ENCODE data around the gene SLC6A3. TPM values are rescaled to one million over a fixed set of nuclear protein-coding genes. Genes with fewer than 3 reads are reported as not detected.

SLC6A3 gene
- total RNA-seq, 1 experiment from 2014 or later = not detected

DNA sequence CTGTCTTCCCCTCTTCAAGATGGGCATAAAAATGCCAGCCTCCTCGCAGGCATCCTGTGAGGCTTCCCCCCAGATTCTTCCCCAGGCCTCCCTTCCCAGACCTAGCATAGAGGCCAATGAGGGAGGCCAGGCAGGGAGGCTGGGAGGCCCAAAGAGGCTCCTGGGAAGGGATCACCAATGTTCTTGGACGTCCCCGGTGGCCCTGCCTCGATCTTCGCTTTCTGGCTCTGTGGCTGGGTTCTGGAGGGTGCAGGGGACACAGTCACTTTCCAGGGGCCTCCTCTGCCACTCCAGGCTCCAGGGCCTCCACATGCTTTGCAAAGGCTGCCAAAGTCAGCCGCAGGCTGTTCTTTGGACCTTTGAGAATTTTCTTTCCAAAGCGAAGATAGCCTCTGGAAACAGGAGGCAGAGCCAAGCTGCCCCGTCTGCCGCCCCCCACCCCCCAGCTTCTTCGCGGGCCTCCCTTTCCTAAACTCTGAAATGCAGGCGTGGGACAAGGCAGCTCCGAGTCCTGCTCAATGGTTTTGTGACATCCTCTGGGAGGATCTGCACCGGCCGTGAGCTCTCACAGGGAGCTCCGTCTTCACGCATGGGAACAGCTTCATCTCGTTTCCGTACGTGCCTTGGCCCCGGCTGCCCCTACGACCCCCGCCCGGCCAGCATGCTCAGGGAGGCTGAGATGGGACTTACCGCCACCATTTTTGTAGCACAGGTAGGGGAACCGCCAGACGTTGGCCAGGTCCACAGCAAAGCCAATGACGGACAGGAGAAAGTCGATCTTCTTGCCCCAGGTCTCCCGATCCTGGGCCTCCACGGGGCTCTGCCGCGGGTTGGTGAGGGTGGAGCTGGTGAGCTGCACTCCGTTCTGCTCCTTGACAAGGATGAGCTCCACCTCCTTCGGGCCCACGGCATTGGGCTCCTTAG lies 2.8 kb downstream of the SLC6A3 start:
- no peak for DNase-seq (ENCODE audit: low read depth)

GRCh38 chr5:1441166-1441865 lies 3.9 kb downstream of the SLC6A3 start:
- no peak for DNase-seq (ENCODE audit: low read depth)

GRCh38 chr5:1440098-1440493 lies 5.1 kb downstream of the SLC6A3 start:
- no peak for DNase-seq (ENCODE audit: low read depth)

- DNase-seq (ENCODE audit: low read depth) = peak; percentile 13
Observed at GRCh38 chr5:1439388-1440097, 5.7 kb downstream of the SLC6A3 start.

- no peak for DNase-seq (ENCODE audit: low read depth)
Observed at GRCh38 chr5:1438871-1439270, 6.4 kb downstream of the SLC6A3 start.

DNA sequence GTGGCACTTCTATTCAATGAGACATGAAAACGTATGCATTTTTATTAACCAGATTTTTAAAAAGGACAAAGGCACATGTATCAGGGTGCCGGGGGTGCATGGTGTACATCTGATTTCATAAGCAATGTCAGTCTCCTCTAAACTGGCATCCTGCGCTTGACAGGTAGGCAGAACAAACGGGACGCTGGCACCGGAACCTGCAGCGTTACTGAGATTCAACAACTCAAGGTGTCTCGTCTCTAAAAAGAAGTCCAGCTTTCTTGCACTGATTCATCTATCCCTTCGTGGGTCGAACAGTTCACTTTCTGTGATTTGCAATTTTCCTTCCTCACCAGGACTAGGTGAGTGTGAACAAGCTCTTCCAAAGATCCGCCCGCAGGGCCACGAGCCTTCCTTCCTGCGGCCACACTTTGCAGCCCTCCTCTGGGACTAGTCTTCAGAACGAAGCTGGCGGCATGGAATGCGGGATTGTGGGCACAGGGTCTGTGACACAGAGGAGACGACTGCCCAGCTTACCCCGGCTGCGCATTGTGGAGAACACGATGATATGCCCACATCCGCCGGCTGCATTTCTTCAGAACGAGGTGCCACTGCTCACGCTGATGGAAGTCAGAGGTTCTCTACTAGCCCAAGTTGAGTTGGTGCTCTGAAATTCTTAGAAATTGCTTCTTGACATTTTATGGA lies 7.2 kb downstream of the SLC6A3 start:
- DNase-seq (ENCODE audit: low read depth) = no peak

DNA sequence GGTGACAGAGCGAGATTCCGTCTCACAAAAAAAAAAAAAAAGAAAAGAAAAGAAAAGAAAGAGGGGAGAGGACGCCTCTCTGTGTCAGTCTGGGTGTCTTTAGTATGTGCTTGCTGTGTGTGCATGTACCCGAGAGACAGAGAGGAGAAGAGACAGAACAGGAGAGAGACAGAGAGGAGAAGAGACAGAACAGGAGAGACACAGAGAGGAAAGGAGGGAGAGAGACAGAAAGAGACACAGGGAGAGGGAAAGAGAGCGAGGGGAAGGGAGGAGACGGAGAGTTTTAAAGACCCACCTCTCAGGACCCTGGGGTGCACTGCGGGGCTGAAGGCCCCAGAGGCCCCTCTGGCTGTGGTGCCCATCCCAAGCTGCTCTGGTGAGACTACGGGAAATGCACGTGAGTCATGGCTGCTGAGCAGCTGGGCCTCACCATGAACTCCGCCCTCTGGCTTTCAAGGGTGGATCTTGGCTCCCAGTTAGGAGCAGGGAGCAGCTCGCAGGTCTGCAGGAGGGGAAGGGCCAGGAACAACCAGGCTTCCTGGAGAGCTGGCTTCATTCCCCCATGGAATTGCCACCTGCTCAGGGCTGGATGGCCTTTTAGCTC lies 7.9 kb downstream of the SLC6A3 start:
- peak; percentile 70 for DNase-seq (ENCODE audit: low read depth)

GRCh38 chr5:1436681-1437080 lies 8.6 kb downstream of the SLC6A3 start:
- DNase-seq (ENCODE audit: low read depth) = no peak

DNA sequence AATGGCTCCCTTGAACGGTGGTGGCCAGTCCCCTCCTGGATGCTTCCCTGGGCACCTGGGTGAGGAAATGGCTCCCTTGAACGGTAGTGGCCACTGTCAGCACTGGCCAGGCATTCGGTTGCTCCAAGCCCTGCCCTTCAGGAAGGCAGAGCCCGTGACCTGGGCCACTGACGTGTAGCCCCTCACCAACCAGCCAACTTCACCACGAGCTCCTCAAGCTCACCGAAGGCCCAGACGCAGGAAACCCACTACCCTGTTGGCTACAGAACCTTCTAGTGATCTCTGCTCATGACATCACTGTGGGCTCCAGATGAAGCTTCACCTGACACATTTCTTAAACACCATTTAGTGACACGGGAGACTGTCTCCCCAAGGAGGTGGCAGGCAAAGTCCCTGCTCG lies 9.2 kb downstream of the SLC6A3 start:
- DNase-seq (ENCODE audit: low read depth) = no peak

DNA sequence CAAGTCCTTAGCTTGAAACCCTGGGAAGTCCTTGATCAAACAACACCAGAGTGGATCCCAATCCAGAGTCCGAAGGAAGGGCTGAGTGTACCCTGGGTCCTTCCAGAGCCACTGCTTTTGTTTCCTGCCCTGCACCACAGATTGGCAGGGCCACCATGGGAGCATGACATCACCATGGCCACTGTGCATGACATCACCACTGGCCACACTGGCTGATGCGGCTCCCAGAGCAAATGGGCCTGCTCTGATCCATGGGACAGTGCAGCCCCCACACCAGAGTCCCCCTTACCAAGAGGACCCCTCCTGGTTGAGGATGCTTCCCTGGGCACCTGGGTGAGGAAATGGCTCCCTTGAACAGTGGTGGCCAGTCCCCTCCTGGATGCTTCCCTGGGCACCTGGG lies 9.9 kb downstream of the SLC6A3 start:
- no peak for DNase-seq (ENCODE audit: low read depth)

DNA sequence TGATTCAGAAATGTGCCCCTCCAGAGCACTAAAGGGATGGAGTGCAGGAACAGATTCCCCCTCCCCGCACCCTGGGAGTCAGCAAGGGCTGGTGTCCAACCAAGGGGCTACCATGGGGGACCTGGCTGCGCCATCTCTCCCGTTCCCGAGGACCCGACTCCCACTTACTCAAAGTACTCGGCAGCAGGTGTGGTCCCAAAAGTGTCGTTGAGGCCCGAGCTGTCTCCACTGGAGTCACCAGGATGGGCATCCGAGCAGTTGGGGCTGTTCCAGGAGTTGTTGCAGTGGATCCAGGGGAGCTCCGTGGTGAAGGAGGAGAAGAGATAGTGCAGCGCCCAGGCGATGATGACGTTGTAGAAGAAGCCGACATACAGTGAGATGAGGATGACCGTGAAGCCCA lies 12.9 kb downstream of the SLC6A3 start:
- no peak for DNase-seq (ENCODE audit: low read depth)

DNA sequence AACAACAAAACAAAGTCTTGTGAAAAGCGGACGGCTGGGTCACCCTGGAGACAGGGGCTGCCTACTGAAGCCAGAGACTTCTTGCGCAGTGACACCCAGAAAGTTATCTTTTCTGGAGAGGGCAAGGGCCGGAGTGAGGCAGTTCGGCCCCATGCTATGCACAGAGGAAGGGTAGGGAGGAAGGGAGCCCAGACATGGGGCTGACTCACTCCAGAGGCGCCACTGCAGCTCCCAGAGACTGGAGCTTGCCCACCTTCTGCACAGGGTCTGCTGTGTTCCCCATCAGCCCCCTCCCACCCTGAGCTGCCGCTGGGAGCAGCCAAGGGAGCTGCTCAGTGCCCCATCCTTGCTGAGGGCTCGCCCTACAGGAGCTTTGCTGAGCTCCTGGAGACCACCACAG lies 13.3 kb downstream of the SLC6A3 start:
- DNase-seq (ENCODE audit: low read depth) = no peak

DNA sequence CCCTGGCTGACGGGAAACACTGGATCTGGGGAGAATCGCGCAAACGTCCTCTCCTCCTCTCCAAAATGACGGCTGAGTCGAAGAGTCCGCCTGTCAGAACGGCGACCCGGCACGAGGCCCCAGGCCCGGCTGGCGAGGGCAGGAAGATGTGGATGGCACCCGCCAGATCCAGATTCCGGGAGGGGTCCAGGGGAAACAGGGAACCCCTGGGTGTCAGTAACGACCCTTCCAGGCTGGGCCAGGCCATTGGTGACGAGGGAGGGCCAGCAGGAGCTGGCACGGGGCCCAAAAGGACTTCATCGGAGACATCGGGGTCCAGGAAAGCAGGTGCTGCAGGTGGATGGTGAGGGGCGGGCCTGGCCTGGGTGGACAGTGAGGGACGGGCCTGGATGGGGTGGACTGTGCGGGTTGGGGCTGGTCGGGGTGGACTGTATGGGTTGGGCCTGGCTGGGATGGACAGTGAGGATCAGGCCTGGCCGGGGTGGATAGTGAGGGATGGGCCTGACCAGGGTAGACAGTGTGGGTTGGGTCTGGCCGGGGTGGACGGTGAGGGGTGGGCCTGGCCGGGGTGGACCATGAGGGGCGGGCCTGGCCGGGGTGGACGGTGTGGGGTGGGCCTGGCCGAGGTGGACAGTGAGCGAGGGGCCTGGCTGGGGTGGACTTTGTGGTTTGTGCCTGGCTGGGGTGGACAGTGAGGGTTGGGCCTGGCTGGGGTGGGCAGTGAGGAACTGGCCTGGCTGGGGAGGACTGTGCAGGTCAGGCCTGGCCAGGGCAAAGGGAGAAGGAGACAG lies 14.0 kb downstream of the SLC6A3 start:
- no peak for DNase-seq (ENCODE audit: low read depth)

DNA sequence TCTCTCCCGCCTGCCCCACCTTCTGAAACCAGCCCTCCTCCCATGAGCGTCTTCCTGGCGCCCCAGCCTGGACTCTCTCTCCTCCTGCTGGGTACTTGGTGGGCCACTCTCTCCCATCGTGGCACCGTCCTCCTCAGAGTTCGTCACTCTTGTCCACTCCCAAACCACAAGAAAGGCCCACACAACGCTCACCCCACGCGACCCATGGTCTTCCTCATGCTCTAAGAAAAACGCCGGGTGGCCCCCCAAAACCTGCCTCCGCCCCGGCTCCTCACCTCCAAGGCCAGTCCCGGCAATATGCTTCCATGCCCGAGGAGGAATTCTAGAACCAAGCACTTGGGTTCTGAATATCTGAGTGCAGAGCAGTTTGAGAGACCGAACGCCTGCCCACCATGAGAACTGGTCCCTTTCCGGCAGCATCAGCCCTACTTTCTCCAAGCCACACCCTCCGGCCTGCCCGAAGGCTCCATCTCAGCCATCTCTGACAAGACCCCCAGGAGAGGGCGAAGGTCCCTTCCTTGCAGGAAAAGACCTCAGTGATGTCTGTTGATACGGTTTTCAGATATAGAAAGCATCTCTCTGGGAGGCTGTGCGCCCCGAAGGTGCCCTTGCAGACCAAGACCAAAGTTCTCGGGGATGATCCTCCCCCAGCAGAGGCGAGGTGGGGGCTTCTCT lies 15.0 kb downstream of the SLC6A3 start:
- DNase-seq (ENCODE audit: low read depth) = no peak

GRCh38 chr5:1429496-1429895 lies 15.7 kb downstream of the SLC6A3 start:
- no peak for DNase-seq (ENCODE audit: low read depth)

DNA sequence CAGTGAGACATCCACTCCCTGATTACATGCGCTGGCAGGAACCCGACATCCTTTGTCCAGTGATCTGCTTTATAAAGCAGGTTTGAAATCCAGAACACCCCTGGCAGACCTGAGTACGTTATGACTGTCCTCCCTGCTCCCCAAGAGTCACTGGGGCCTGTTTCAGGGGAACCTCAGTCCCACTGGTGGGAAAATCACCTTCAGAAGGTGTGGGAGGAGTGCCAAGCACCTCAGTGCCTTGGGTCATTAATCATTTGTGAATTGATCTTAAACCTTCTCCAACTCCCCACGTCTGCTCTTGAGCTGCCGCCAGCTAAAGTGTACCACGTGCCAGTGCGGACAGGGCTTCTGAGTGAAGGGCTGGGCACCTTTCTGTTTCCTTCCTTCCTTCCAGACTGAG lies 16.2 kb downstream of the SLC6A3 start:
- no peak for DNase-seq (ENCODE audit: low read depth)

DNA sequence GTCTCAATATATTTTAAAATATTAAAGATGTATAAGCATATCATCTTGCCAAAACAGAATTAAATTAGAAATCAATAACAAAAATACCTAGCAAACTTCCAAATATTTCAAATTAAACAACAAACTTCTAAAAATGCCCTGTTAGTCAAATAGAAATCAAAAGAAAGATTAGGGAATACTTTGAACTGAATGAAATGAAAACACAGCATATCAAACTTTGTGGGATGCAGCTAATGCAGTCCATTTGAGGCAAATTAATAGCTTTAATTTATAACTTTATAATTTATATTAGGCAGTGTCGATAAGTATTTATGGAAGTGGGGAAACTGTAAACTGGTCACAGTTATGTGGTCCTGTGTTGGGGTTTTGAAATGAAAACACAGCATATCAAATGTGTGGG lies 17.1 kb downstream of the SLC6A3 start:
- no peak for DNase-seq (ENCODE audit: low read depth)

- DNase-seq (ENCODE audit: low read depth) = no peak
Observed at GRCh38 chr5:1424716-1425115, 20.5 kb downstream of the SLC6A3 start.

- no peak for DNase-seq (ENCODE audit: low read depth)
Observed at GRCh38 chr5:1423901-1424603, 21.2 kb downstream of the SLC6A3 start.

Data from LHCN-M2 (cell line).